A549 (cell line): ENCODE data around the gene ZXDC. TPM values are rescaled to one million over a fixed set of nuclear protein-coding genes. Genes with fewer than 3 reads are reported as not detected.

Experiments
- ATAC-seq, 2 experiments: fragments of 200-7000 bp in 1 of 2; fragments of >200 bp in 1 of 2; cut with Nextera tagmentation in 1 of 2; cut with Tn5 transposase in 1 of 2; 3 replicates each; pipeline versions ENCODE4 v1.8.0 to v1.9.1; 2018 to 2020; ENCODE audit warnings: mild to moderate bottlenecking in 1 of 2, moderate library complexity in 1 of 2
- CTCF ChIA-PET: fragments of 300-600 bp; sonication (Branson Sonifier 250); formaldehyde crosslinking; extraction: SDS; loops from one replicate; lab custom pipeline; 2021; ENCODE audit warnings: antibody characterized with exemption, inconsistent platforms; lab: Yijun Ruan, JAX
- POLR2A ChIA-PET: fragments of 350-600 bp; formaldehyde crosslinking; extraction: SDS; loops from one replicate; lab custom pipeline; 2021; ENCODE audit warnings: antibody characterized with exemption, inconsistent platforms; lab: Yijun Ruan, JAX
- DNase-seq, 2 experiments: peaks; one replicate each; pipeline versions ENCODE4 v3.0.0 to v3.0.0-alpha.2; 2011 to 2016; ENCODE audit warnings: low read depth in 1 of 2, low spot score in 1 of 2
- FAIRE-seq: peaks from 2 replicates; lab custom pipeline; 2011; peaks lifted over from hg19 to GRCh38; lab: Jason Lieb, UNC
- H3K27ac ChIP-seq, 2 experiments: fragments of >200 bp; sonication (Bioruptor Twin); formaldehyde crosslinking; 3 replicates each; pipeline ENCODE4 v1.5.1; 2016 to 2017
- H3K4me1 ChIP-seq: fragments of >200 bp; sonication (Bioruptor Twin); formaldehyde crosslinking; 3 replicates; pipeline ENCODE4 v1.6.1; 2016
- H3K4me2 ChIP-seq: fragments of >200 bp; sonication (Bioruptor Twin); formaldehyde crosslinking; 3 replicates; pipeline ENCODE4 v1.6.1; 2016
- H3K4me3 ChIP-seq: fragments of >200 bp; sonication (Bioruptor Twin); formaldehyde crosslinking; 3 replicates; pipeline ENCODE4 v1.5.1; 2016
- H3K9me3 ChIP-seq: fragments of >200 bp; sonication (Bioruptor Twin); formaldehyde crosslinking; 3 replicates; pipeline ENCODE4 v1.6.1; 2016
- CEBPB ChIP-seq, 2 experiments: fragments of >200 bp in 1 of 2; sonication (Bioruptor Twin) in 1 of 2; formaldehyde crosslinking in 1 of 2; IDR thresholded peaks; 2 replicates each; pipeline ENCODE4 v1.6.1; 2012 to 2016
- CHD4 ChIP-seq: fragments of 200-600 bp; sonication (generic); IDR thresholded peaks from 2 replicates; pipeline ENCODE4 v1.6.1; 2016; ENCODE audit warnings: antibody characterized with exemption, mild to moderate bottlenecking, borderline replicate concordance
- CTCF ChIP-seq: fragments of >200 bp; sonication (Bioruptor Twin); formaldehyde crosslinking; IDR thresholded peaks from 3 replicates; pipeline ENCODE4 v1.5.1; 2016
- ELK1 ChIP-seq: fragments of 150-350 bp; IDR thresholded peaks from 2 replicates; pipeline ENCODE4 v1.6.1; 2014; ENCODE audit warnings: low read depth, mild to moderate bottlenecking, low read length
- EP300 ChIP-seq, 2 experiments: fragments of >200 bp; sonication (Bioruptor Twin); formaldehyde crosslinking; IDR thresholded peaks; 2 replicates in 1 of 2; 3 replicates in 1 of 2; pipeline ENCODE4 v1.6.1; 2016 to 2017
- FOSB ChIP-seq: fragments of 250-450 bp; sonication (Bioruptor Pico); IDR thresholded peaks from 2 replicates; pipeline ENCODE4 v1.5.0; 2020; ENCODE audit warnings: mild to moderate bottlenecking, moderate library complexity
- HOXB13 ChIP-seq: fragments of 250-450 bp; sonication (Bioruptor Pico); IDR thresholded peaks from 2 replicates; pipeline ENCODE4 v1.5.0; 2020; ENCODE audit warnings: low read depth, mild to moderate bottlenecking, moderate library complexity
- KDM1A ChIP-seq: fragments of 200-600 bp; sonication (generic); IDR thresholded peaks from 2 replicates; pipeline ENCODE4 v1.6.1; 2016; ENCODE audit warnings: low read depth, mild to moderate bottlenecking
- NPAS2 ChIP-seq: fragments of 250-450 bp; sonication (Bioruptor Pico); IDR thresholded peaks from 2 replicates; pipeline ENCODE4 v1.8.0; 2022; ENCODE audit warnings: mild to moderate bottlenecking, moderate library complexity, borderline replicate concordance
- RARB ChIP-seq: fragments of 250-450 bp; sonication (Bioruptor Pico); IDR thresholded peaks from 2 replicates; pipeline ENCODE4 v1.8.0; 2021; ENCODE audit warnings: mild to moderate bottlenecking, moderate library complexity
- REST ChIP-seq: fragments of 200-600 bp; sonication (generic); IDR thresholded peaks from 2 replicates; pipeline ENCODE4 v1.6.1; 2016; ENCODE audit warnings: antibody characterized with exemption, mild to moderate bottlenecking, moderate library complexity
- TP53 ChIP-seq: fragments of 250-450 bp; sonication (Bioruptor Pico); IDR thresholded peaks from 2 replicates; pipeline ENCODE4 v1.5.0; 2021; ENCODE audit warnings: mild to moderate bottlenecking, moderate library complexity
- WGBS: methylation state at CpG from one replicate; pipeline ENCODE4 v1.1.6; 2017; ENCODE audit errors: missing lambda C conversion rate; 5-methylcytosine and 5-hydroxymethylcytosine counted together
- polyA plus RNA-seq, 4 experiments: library from polyadenylated mRNA; depleted of rRNA in 3 of 4; stranded (reverse); fragments of >200 nt; fragmentation: RNase III in 1 of 4; extraction: RNeasy Plus Mini Kit Qiagen cat#74134 plus additional on column Dnase treatment in 1 of 4; gene quantifications; 2 replicates in 3 of 4; 3 replicates in 1 of 4; pipeline ENCODE4 v1.2.3, GENCODE V29; 2011 to 2017

The ZXDC gene
- polyA plus RNA-seq, 2 of the 4 experiments (the other 2 are of a cell fraction) = 6.0 to 8.5 TPM

- TF ChIP-seq REST = no peak
These were observed 32.8 kb downstream of the ZXDC start (continued) for GRCh38 chr3:126442856-126443242.

- FAIRE-seq = no peak
- ChIA-PET CTCF (no interaction called here), POLR2A (no interaction called here)
- Histone ChIP-seq H3K9me3 (no peaks in the 10 kb centered on the region), H3K4me2 (no peak overlapping the region), H3K4me1 (no peaks in the 10 kb centered on the region), H3K27ac (no peak overlapping the region), H3K4me3 (no peak overlapping the region)
- no peak for DNase-seq
- TF ChIP-seq FOSB (no peak), CTCF (no peak), TP53 (CRISPR knock-in tag) (no peak)
- ATAC-seq = no peak
- WGBS = 92% methylated on average over 13 of the region's 13 CpGs
These were observed 33.4 kb downstream of the ZXDC start for GRCh38 chr3:126442094-126442855.

- DNase-seq (no peak), ATAC-seq (no peak), FAIRE-seq (no peak)
- Histone ChIP-seq H3K4me1 (no peaks in the 10 kb centered on the region), H3K4me2 (no peak overlapping the region), H3K4me3 (no peak overlapping the region), H3K27ac (no peak overlapping the region), H3K9me3 (no peaks in the 10 kb centered on the region)
- CTCF ChIA-PET = no interaction called here
- 90% methylated on average over 13 of the region's 20 CpGs for WGBS
- POLR2A ChIA-PET = no interaction called here
- no peak for TF ChIP-seq KDM1A
- TF ChIP-seq HOXB13 (CRISPR knock-in tag) = no peak
- no peak for TF ChIP-seq FOSB
- TF ChIP-seq NPAS2 (CRISPR knock-in tag) = no peak
- TF ChIP-seq CTCF = no peak
- TF ChIP-seq EP300 (IDR thresholded peaks at IDR 0.05) = no peak
- TF ChIP-seq RARB (CRISPR knock-in tag) = no peak
- TF ChIP-seq ELK1 = no peak
- TF ChIP-seq CEBPB (IDR thresholded peaks at IDR 0.05) = no peak
- no peak for TF ChIP-seq CHD4
These were observed 34.3 kb downstream of the ZXDC start for GRCh38 chr3:126441256-126441880.
